ENCODE results near the gene MRPL21. TPM values are rescaled to one million over a fixed set of nuclear protein-coding genes. Genes with fewer than 3 reads are reported as not detected.

The MRPL21 gene
- total RNA-seq, 1 donor from 2014 or later, result 50.3 TPM

- Mint-ChIP-seq H3K4me3 (ENCODE audit: unreplicated experiment) (no peak overlapping the region), H3K27ac (ENCODE audit: unreplicated experiment) (no peak overlapping the region), H3K36me3 (ENCODE audit: unreplicated experiment) (no peaks in the 10 kb centered on the region), H3K27me3 (ENCODE audit: unreplicated experiment) (no peaks in the 10 kb centered on the region), H3K9me3 (ENCODE audit: unreplicated experiment) (peaks cover 7% of the 10 kb centered on the region), H3K4me1 (ENCODE audit: unreplicated experiment) (peaks cover 36% of the 10 kb centered on the region)
- no peak for DNase-seq (ENCODE audit: extremely low spot score, unreplicated experiment)
- no peak for TF ChIP-seq CTCF (IDR thresholded peaks at IDR 0.05)
Observed at GRCh38 chr11:68867066-68867465, 36.6 kb downstream of the MRPL21 start.

GRCh38 chr11:68865241-68865640 lies 38.4 kb downstream of the MRPL21 start:
- no peak for DNase-seq (ENCODE audit: extremely low spot score, unreplicated experiment)
- peaks cover 7% of the 10 kb centered on the region for H3K9me3 Mint-ChIP-seq (ENCODE audit: unreplicated experiment)
- H3K27ac Mint-ChIP-seq (ENCODE audit: unreplicated experiment), result no peak overlapping the region
- H3K36me3 Mint-ChIP-seq (ENCODE audit: unreplicated experiment), result no peaks in the 10 kb centered on the region
- peaks cover 18% of the 10 kb centered on the region for H3K4me1 Mint-ChIP-seq (ENCODE audit: unreplicated experiment)
- H3K4me3 Mint-ChIP-seq (ENCODE audit: unreplicated experiment), result no peak overlapping the region
- no peak for TF ChIP-seq CTCF (IDR thresholded peaks at IDR 0.05)
- H3K27me3 Mint-ChIP-seq (ENCODE audit: unreplicated experiment), result no peaks in the 10 kb centered on the region

- H3K4me3 Mint-ChIP-seq (ENCODE audit: unreplicated experiment), result no peak overlapping the region
- H3K27me3 Mint-ChIP-seq (ENCODE audit: unreplicated experiment), result no peaks in the 10 kb centered on the region
- TF ChIP-seq CTCF (IDR thresholded peaks at IDR 0.05), result no peak
- H3K4me1 Mint-ChIP-seq (ENCODE audit: unreplicated experiment), result peaks cover 10% of the 10 kb centered on the region
- H3K36me3 Mint-ChIP-seq (ENCODE audit: unreplicated experiment), result no peaks in the 10 kb centered on the region
- H3K9me3 Mint-ChIP-seq (ENCODE audit: unreplicated experiment), result peaks cover 7% of the 10 kb centered on the region
- no peak for DNase-seq (ENCODE audit: extremely low spot score, unreplicated experiment)
- H3K27ac Mint-ChIP-seq (ENCODE audit: unreplicated experiment), result no peak overlapping the region
Observed at GRCh38 chr11:68863553-68864265, 39.9 kb downstream of the MRPL21 start.

GRCh38 chr11:68862421-68862820 lies 41.2 kb downstream of the MRPL21 start:
- H3K9me3 Mint-ChIP-seq (ENCODE audit: unreplicated experiment), result peaks cover 7% of the 10 kb centered on the region
- H3K4me3 Mint-ChIP-seq (ENCODE audit: unreplicated experiment), result no peak overlapping the region
- no peak for TF ChIP-seq CTCF (IDR thresholded peaks at IDR 0.05)
- no peak overlapping the region for H3K27ac Mint-ChIP-seq (ENCODE audit: unreplicated experiment)
- H3K36me3 Mint-ChIP-seq (ENCODE audit: unreplicated experiment), result no peaks in the 10 kb centered on the region
- H3K4me1 Mint-ChIP-seq (ENCODE audit: unreplicated experiment), result peaks cover 9% of the 10 kb centered on the region
- no peaks in the 10 kb centered on the region for H3K27me3 Mint-ChIP-seq (ENCODE audit: unreplicated experiment)
- no peak for DNase-seq (ENCODE audit: extremely low spot score, unreplicated experiment)

- no peaks in the 10 kb centered on the region for H3K36me3 Mint-ChIP-seq (ENCODE audit: unreplicated experiment)
- DNase-seq (ENCODE audit: extremely low spot score, unreplicated experiment), result no peak
- no peak for TF ChIP-seq CTCF (IDR thresholded peaks at IDR 0.05)
- H3K27me3 Mint-ChIP-seq (ENCODE audit: unreplicated experiment), result peaks cover 2% of the 10 kb centered on the region
- peaks cover 11% of the 10 kb centered on the region for H3K4me1 Mint-ChIP-seq (ENCODE audit: unreplicated experiment)
- peaks cover 7% of the 10 kb centered on the region for H3K9me3 Mint-ChIP-seq (ENCODE audit: unreplicated experiment)
- H3K4me3 Mint-ChIP-seq (ENCODE audit: unreplicated experiment), result no peak overlapping the region
- no peak overlapping the region for H3K27ac Mint-ChIP-seq (ENCODE audit: unreplicated experiment)
Observed at GRCh38 chr11:68859123-68859522, 44.5 kb downstream of the MRPL21 start.
